DMS79 treated with DMSO at 0.1 percent for 48 hours (cell line): ENCODE results near the gene TRPM3.
"Not testable (repeated sequence)": the region's sequence is repeated elsewhere in the genome, so short reads cannot be mapped to it uniquely, and the experiment has no call there.

ENCODE experiments used
- DNase-seq: peaks from one replicate; lab custom pipeline; 2025; lab: John Stamatoyannopoulos, UW

Gene TRPM3

GRCh38 chr9:70995511-70995910, 125.9 kb downstream of the TRPM3 start:
- no peak for DNase-seq

DNA sequence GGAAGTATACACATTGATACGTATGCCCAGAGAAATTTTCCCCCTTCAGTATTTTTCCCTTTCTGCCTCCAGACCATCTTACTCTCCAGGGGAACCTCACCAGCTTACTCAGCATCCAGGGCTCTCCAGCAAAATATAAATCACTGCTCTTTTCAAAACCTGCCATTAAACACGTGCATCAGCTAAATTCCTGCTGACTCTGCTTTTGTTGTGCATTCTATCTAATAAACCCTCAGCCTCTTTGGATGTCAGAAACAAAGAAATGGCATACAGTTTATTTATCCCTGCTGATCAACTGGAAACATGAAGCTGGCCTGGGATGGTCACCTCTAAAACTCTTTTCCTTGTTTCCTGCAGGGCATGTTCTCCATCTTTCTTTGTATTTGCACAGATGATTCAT, 126.8 kb downstream of the TRPM3 start:
- no peak for DNase-seq

DNA sequence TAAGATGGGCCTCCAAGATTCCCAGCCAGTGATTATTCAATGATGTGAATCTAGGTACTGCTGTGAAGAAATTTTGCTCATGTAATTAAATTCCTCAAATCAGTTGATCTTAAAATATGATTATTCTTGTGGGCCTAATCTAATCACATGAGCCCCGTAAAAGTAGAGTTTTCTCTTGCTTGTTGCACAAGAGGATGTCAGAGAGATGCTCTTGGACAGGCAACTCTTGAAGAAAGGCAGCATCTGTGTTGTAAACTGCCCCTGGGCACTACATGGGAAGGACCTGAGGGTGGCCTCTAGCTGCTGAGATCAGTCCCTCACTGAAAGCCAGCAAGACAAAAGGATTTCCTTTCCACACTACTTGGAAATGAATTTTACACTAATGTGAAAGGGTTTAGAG, 132.9 kb downstream of the TRPM3 start:
- no peak for DNase-seq

DNA sequence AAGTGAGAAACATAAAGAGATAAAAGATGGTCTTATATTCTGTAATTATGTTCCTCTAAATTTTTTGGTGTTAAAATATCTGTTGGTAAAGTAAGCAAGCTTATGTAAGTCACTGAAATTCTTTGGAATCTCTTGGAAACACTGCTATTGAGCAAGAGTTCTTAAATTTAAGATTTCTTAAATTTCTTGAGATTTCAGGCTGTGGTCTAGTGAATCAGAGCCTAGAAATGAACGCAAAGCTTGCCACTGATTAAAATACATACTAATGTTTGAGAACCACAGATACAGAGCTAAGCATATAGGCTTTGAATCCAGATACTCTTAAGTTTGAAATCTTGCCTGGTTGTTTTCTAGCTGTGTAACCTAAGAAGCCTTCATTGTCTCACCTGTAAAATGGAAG, 133.4 kb downstream of the TRPM3 start:
- no peak for DNase-seq

DNA sequence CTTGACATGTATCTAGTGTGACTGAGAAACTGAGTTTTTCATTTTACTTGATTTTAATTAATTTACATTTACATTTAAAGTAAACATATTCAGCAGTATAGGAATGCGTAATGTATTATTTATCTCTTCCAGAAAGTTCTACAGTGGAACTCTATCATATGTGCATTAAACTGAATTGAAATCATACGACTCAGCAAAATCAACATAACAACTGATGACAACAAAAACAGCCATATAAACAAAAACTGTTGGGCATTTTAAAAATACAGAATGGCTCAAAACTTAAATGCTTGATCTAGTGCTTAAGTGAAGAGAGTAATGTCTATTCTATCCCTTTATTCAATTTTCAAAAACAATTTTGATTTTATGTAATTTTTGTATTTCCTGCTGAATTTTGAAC, 134.4 kb downstream of the TRPM3 start:
- no peak for DNase-seq

- DNase-seq = no peak
Observed at GRCh38 chr9:70983723-70984295, 137.6 kb downstream of the TRPM3 start.

DNA sequence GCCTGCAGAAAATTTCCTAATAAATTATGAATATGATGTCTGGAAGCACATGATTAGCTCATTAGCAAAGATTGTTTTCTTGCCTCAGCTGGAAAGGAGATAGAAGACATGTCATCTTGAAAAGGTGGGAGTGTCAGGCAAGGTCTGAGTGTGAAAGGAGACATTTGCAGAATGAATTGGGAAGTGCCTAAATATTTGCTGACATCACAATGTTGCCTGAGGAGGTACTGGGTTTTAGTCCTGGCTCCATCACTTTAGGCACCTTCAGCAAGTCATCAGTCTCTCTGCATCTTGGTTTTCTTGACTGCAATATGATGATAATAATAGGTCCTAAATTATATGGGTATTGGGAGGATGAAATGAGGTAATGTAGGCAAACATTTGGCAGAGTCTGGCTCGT, 140.1 kb downstream of the TRPM3 start:
- DNase-seq = no peak

DNA sequence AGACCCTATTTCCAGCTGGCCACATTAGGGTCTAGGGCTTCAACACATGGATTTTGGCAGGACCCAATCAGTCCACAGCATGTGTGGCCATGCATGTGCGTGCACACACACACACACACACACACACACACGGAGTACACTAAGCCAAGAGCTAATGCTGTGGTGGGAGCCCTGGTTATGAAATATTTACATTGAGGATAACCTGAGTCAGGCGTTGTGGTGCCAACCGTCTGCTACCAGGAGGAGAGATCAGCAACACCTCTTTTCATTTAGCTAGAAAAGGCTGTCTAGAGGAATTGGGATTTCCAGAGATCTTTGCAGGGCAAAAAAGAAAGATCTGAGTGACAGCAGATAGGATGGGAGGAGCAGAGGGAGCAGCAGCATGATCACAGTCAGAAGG, 141.5 kb downstream of the TRPM3 start:
- DNase-seq = no peak

- DNase-seq = no peak
Observed at GRCh38 chr9:70978085-70978484, 143.3 kb downstream of the TRPM3 start.

GRCh38 chr9:70975821-70976220, 145.6 kb downstream of the TRPM3 start:
- DNase-seq = no peak

DNA sequence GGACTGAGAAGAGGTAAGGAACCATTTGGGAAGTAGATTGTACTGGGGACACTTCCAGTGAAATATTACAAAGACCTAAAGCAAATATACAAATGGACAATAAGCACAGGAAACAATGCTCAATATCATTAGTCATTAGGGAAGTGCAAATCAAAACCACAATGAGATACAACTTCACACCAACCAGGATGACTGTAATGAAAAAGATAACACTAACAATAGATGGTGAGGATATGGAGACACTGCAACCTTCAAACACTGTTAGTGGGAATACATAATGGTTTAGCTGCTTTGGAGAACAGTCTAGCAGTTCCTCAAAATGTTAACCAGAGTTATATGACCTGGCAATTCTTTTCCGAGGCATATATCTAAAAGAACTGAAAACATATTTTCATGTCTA, 149.7 kb downstream of the TRPM3 start:
- DNase-seq = no peak

DNA sequence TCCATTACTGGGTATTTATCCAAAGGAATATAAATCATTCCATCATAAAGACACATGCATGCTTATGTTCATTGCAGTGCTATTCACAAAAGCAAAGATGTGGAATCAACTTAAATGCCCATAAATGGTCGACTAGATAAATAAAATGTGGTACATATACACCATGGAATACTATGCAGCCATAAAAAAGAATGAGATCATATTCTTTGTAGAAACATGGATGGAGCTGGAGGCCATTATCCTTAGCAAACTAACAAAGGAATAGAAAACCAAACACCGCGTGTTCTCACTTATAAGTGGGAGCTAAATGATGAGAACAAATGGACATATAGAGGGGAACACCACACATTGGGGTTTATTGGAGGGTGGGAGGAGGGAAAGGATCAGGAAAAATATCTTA, 155.0 kb downstream of the TRPM3 start:
- DNase-seq = not testable (repeated sequence)

DNA sequence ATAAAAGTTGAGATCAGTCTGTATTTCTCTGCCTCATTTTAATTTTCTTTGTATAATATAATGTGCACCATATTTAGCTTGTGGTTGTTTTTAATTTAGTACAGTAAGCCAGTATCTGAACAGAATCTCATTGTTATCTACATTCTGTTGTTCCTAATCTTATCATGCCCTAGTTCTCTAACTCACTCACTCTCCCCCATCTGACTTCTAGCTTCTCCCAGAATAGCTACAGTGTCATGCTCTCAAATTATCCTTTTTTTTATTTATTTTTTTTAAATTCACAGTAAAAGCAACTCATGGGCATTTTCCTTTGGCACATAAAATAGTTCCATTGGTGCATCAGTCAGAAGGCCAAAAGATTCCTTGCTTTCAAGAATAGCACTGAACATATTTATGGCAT, 156.6 kb downstream of the TRPM3 start:
- DNase-seq = no peak

- DNase-seq = no peak
Observed at GRCh38 chr9:70963554-70963953, 157.9 kb downstream of the TRPM3 start.

DNA sequence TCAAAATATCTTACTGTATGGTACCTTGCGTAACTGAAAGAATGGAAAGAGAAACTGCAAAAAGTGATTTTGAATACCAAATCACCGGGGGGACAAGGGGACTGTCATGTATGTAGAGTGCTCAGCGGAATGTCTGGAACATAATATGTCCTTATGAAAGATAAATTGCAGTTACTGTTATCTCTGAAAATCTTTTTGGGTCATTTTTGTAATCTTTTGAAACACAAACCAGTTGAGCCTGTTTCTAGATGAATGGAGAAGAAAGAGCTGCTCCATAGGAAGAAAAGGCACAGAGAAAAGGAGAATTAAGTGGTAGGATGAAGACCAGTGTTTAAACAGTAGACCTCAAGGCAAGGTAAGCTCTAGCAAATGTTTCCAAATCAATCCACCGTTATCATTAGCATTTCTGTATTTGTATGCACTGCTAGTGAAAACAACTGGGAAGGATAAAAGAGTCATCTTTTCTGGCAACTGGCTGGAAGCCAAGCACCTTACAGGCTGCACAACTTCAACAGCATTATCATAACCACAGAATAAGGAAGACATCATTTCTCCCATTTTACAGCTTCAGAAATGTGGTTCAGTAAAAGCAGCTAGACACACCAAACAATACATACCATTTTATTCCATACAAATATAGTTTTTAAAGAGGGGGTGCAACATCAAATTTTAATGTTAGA, 158.5 kb downstream of the TRPM3 start:
- DNase-seq = no peak

GRCh38 chr9:70959366-70959765, 162.1 kb downstream of the TRPM3 start:
- DNase-seq = no peak

DNA sequence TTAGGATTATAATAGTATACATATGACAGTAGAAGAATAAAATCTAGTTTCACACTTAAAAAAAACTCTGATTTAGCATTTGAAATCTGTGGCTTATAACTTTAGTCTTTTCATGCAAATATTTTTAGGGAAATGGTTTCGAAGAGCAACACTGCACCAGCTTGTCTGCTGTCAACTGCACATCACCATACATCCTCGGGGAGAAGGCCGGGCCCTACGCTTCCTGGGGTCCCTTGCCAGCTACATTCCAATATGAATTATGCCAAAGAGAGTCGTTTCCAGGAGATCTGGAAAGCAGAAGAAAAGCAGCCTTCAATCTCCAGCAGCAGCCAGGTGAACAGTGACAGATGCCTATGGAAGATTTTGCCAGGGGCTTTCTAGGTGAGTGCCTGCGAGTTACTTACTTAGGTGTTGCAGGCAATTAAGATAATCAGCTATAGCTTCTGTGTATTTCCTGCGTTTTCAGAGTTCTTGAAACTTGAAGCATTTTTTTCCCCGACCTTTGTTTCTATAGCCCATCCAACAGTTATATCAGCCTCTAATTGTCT, 166.8 kb downstream of the TRPM3 start:
- no peak for DNase-seq

DNA sequence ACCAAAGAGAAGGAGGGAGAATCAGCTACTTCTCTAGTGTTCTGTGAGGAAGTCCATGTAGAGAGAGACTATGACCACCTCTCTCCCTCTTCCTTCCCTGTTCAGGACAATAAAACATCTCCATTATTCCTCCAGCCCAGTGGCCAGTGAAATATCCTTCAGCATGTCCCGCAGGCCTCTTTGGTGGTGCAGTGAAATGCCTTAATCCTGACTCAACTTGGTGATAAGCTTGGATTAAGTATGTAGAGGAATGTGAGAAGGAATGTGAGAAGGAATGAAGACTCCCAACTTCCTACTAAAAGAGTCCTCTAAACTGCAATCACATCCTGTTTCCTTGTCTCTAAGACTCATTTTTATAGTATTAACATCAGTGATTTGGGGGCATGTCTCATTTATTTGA, 167.3 kb downstream of the TRPM3 start:
- no peak for DNase-seq

DNA sequence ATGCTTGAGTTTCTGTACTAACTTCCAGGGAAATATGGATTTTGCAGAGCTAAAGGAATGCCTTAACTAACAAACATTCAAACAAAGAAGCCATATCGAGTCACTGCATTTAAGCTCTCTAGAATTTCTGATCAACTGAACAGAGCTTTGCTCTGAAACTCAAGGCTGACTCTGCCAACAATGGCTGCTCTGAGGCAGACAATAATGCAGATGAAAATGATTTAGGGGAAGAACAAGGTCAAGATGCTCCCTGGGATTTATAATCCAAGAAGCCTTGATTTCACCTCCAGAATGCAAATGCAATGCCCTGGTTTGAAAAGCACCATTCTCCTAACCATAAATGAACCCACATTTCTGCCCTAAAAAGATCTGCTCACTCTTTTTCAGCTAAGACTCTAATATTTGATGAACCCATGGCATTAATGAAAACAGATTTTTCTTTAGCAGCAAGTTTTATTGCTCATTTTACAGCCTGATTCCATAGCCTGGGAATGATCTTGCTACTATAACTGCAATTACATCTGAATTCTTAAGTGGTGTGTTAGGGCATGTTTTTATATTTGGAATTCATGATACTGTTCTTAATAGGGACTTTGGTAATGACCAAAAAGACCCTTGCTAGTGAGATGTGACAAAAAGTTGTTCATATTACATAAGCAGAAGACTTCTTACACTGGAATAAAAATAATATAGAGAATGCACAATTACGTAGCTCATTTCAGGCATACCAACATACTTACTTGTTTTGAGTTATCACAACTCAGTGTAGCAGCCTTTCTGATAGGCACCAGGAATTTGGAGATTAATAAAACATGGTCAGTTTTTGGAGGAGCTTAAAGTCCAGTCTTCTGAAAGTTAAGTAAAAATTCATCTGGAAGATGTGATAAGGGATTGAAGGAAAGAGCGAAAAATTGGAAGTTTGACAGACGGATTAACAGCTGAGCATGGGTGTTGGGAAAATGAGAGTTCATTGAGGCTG, 169.4 kb downstream of the TRPM3 start:
- no peak for DNase-seq

DNA sequence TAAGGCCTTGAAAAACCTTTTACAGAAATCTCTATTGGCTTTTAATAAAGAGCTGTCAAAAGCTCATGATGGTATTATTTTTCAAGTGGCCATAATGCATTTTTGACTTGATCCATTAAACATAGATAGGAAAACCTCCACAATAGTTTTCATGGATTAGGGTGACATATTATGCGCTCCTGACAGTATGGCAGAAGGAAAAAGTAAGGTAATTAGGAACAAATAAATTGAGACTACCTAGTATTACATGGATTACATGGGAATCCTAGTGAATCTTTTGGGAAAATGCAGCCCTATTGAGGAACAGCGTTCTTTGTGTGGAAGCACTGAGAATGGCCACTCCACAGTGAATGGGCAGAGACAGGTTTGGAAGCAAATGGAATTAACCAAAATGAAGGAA, 171.2 kb downstream of the TRPM3 start:
- DNase-seq = no peak

GRCh38 chr9:70949239-70949638, 172.2 kb downstream of the TRPM3 start:
- no peak for DNase-seq

- no peak for DNase-seq
Observed at GRCh38 chr9:70948744-70949143, 172.7 kb downstream of the TRPM3 start.

DNA sequence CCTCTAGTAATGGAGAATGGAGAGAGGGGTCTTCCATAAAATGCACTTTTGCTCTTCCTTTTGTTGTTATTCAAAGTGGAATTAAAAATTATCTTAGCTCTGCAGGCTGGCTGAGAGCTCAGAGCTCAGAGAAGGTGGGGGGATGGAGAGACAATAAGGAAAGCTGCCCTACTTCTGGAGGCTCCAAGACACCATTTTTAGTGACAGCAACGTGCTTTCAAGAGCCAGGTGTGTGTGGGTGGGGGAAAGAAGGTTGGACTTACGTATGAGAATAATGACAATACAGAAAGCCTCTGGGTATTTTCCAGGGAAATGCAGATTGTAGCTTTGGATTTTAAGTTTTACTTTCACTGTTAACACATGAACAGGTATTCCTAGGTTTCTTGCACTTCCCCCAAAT, 173.9 kb downstream of the TRPM3 start:
- no peak for DNase-seq
